ENCODE data around the gene OBP2B. TPM values are rescaled to one million over a fixed set of nuclear protein-coding genes. Genes with fewer than 3 reads are reported as not detected.
A peak's percentile ranks its signal among the peaks of the same experiment; 100 is the strongest.
"Not testable (repeated sequence)": the region's sequence is repeated elsewhere in the genome, so short reads cannot be mapped to it uniquely, and the experiment has no call there.

The OBP2B gene
- polyA plus RNA-seq, 4 donors = not detected

DNA sequence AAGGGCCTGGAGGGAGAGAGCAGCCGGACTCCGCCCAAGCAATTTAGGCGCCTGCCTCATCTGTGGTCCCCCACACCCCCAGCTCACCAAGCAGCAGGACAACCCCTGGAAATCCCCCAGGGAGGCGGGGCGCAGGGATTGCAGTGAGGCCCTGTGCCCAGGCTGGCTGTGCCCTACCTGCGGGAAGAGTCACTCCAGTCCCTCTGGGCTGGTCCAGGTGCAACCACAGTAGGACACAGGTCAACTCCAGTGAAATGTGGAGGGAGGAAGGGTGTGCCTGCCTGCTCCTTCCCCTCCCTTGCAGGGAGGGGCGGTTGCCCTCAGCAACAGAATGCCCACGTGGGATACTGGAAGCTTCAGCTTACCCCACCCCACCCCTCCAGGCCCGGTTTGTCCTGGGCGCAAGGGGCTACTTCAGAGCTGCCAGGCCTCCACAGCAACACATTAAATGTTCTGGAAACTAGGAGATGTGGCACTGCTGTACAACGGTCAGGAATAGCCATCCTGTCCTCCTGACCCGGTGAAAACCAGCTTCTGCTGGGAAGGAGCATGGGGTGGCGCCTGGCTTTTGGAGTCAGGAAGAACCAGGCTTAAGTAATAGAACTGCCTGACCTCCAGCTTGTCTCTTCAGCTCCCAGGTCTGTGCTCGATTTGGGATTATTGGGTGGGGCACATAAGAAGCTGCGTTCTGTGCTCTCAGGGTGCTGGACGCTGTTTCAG, 43.4 kb upstream of the OBP2B start:
- peak; percentile 88 to 96 for DNase-seq
- Histone ChIP-seq H3K36me3 (ENCODE audit: control insufficient read depth in 3 of 3, insufficient read depth in 2 of 3, low read depth in 1 of 3, low read length in 3 of 3) (peaks cover 0 to 19% (median 2%) of the 10 kb centered on the region in 3 donors), H3K4me1 (ENCODE audit: control insufficient read depth in 3 of 3, insufficient read depth in 2 of 3, low read depth in 1 of 3, low read length in 2 of 3) (peaks cover 3 to 36% (median 4%) of the 10 kb centered on the region in 3 donors), H3K27me3 (ENCODE audit: control insufficient read depth in 3 of 3, insufficient read depth in 3 of 3, low read length in 3 of 3) (peaks cover 0 to 2% (median 0%) of the 10 kb centered on the region in 3 donors), H3K4me3 (ENCODE audit: low read depth in 1 of 3, low read length in 3 of 3) (no peak overlapping the region), H3K27ac (ENCODE audit: low read depth in 1 of 3, low read length in 2 of 3) (peak overlapping the region; percentile 70 to 80 (median 76)), H3K9me3 (ENCODE audit: control insufficient read depth in 2 of 2, insufficient read depth in 1 of 2, low read depth in 1 of 2, low read length in 1 of 2) (peaks cover 2 to 6% of the 10 kb centered on the region in 2 donors)
- WGBS, 3 donors = 18 to 53% (median 30%) methylated on average over 16 of the region's 16 CpGs
- no peak for FAIRE-seq

DNA sequence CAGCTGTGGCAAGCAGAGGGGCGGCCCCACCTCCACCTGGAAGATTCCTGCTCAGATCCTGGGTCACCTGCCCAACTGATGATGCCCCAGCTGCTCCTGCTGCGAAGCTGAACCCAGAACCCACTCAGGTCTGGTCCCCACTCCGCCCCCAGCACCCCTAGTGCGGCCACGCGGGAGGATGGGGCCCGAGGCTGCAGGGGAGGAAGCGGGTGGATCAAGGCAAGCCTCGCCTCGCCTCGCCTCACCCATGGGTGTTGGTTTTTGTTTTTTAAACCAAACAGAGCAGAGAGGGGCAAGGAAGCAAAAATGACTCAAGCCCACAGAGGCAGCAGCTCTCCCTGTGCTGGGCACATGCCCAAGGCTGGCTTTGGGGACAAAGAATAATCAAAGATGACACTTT, 42.7 kb upstream of the OBP2B start:
- Histone ChIP-seq H3K27me3 (ENCODE audit: control insufficient read depth in 3 of 3, insufficient read depth in 3 of 3, low read length in 3 of 3) (peaks cover 0 to 2% (median 0%) of the 10 kb centered on the region in 3 donors), H3K4me3 (ENCODE audit: low read depth in 1 of 3, low read length in 3 of 3) (no peak overlapping the region), H3K4me1 (ENCODE audit: control insufficient read depth in 3 of 3, insufficient read depth in 2 of 3, low read depth in 1 of 3, low read length in 2 of 3) (peaks cover 3 to 36% (median 4%) of the 10 kb centered on the region in 3 donors), H3K36me3 (ENCODE audit: control insufficient read depth in 3 of 3, insufficient read depth in 2 of 3, low read depth in 1 of 3, low read length in 3 of 3) (peaks cover 0 to 14% (median 2%) of the 10 kb centered on the region in 3 donors), H3K9me3 (ENCODE audit: control insufficient read depth in 2 of 2, insufficient read depth in 1 of 2, low read depth in 1 of 2, low read length in 1 of 2) (peaks cover 2 to 6% of the 10 kb centered on the region in 2 donors), H3K27ac (ENCODE audit: low read depth in 1 of 3, low read length in 2 of 3) (peak overlapping the region; percentile 70 to 80 (median 76))
- FAIRE-seq (no peak), DNase-seq (peak in 1 of 2 donors; percentile 32)
- WGBS, 3 donors = 21 to 54% (median 22%) methylated on average over 10 to 11 of the region's 11 CpGs

DNA sequence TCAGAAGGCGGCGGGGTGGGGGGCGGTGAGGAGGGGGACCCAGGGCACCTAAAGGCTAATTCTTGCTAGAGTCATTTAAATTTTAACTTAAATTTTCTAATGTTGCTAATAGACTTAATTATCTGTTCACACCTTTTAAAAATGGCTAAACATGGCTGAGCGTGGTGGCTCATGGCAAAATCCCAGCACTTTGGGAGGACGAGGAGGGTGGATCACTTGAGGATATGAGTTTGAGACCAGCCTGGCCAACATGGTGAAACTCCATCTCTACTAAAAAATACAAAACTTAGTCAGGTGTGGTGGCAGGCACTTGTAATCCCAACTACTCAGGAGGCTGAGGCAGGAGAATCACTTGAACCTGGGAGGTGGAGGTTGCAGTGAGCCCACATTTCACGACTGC, 42.2 kb upstream of the OBP2B start:
- not testable (repeated sequence) for H3K4me3 ChIP-seq (ENCODE audit: low read depth in 1 of 3, low read length in 3 of 3); FAIRE-seq; H3K27me3 ChIP-seq (ENCODE audit: control insufficient read depth in 3 of 3, insufficient read depth in 3 of 3, low read length in 3 of 3); H3K9me3 ChIP-seq (ENCODE audit: control insufficient read depth in 2 of 2, insufficient read depth in 1 of 2, low read depth in 1 of 2, low read length in 1 of 2); DNase-seq
- H3K36me3 ChIP-seq (ENCODE audit: control insufficient read depth in 3 of 3, insufficient read depth in 2 of 3, low read depth in 1 of 3, low read length in 3 of 3) = peaks cover 0 to 11% (median 2%) of the 10 kb centered on the region in 3 donors
- 73 to 86% (median 81%) methylated on average over 6 of the region's 6 CpGs for WGBS, 3 donors
- H3K4me1 ChIP-seq (ENCODE audit: control insufficient read depth in 3 of 3, insufficient read depth in 2 of 3, low read depth in 1 of 3, low read length in 2 of 3) = peaks cover 3 to 36% (median 4%) of the 10 kb centered on the region in 3 donors
- H3K27ac ChIP-seq (ENCODE audit: low read depth in 1 of 3, low read length in 2 of 3) = peak overlapping the region in 2 of 3 donors; percentile 76 to 80

DNA sequence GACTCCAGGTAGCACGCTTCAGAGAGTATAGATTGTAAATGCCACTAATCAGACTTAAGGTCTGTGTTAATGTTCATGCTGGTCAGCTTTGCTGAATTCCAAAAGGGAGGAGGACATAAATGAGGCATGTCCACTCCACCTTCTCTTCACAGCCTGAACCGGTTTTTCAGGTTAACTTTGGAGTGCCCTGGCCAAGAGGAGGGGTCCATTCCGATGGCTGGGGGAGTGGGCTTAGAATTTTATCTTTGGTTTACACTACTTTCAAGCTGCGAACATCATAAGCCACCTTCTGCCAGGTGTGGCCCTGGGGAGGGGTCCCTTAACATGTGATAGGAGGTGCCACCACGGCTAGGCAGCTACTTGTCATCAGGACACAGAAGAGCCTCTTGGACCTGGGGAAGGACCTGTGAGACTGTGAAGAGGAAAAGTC, 41.7 kb upstream of the OBP2B start:
- FAIRE-seq = no peak
- Histone ChIP-seq H3K27me3 (ENCODE audit: control insufficient read depth in 3 of 3, insufficient read depth in 3 of 3, low read length in 3 of 3) (peaks cover 0 to 2% (median 0%) of the 10 kb centered on the region in 3 donors), H3K4me3 (ENCODE audit: low read depth in 1 of 3, low read length in 3 of 3) (no peak overlapping the region), H3K9me3 (ENCODE audit: control insufficient read depth in 2 of 2, insufficient read depth in 1 of 2, low read depth in 1 of 2, low read length in 1 of 2) (peaks cover 2 to 6% of the 10 kb centered on the region in 2 donors), H3K27ac (ENCODE audit: low read depth in 1 of 3, low read length in 2 of 3) (peak overlapping the region in 2 of 3 donors; percentile 34 to 37), H3K36me3 (ENCODE audit: control insufficient read depth in 3 of 3, insufficient read depth in 2 of 3, low read depth in 1 of 3, low read length in 3 of 3) (peaks cover 0 to 8% (median 2%) of the 10 kb centered on the region in 3 donors), H3K4me1 (ENCODE audit: control insufficient read depth in 3 of 3, insufficient read depth in 2 of 3, low read depth in 1 of 3, low read length in 2 of 3) (peaks cover 3 to 36% (median 4%) of the 10 kb centered on the region in 3 donors)
- 12 to 57% (median 27%) methylated on average over 5 of the region's 5 CpGs for WGBS, 3 donors
- peak; percentile 55 to 61 for DNase-seq

- DNase-seq (no peak), FAIRE-seq (no peak)
- H3K4me1 ChIP-seq (ENCODE audit: control insufficient read depth in 3 of 3, insufficient read depth in 2 of 3, low read depth in 1 of 3, low read length in 2 of 3) = peaks cover 3 to 36% (median 4%) of the 10 kb centered on the region in 3 donors
- H3K9me3 ChIP-seq (ENCODE audit: control insufficient read depth in 2 of 2, insufficient read depth in 1 of 2, low read depth in 1 of 2, low read length in 1 of 2) = peaks cover under 1 to 5% of the 10 kb centered on the region in 2 donors
- peaks cover 0 to 2% (median 0%) of the 10 kb centered on the region in 3 donors for H3K27me3 ChIP-seq (ENCODE audit: control insufficient read depth in 3 of 3, insufficient read depth in 3 of 3, low read length in 3 of 3)
- no peak overlapping the region for H3K4me3 ChIP-seq (ENCODE audit: low read depth in 1 of 3, low read length in 3 of 3)
- no peak overlapping the region for H3K27ac ChIP-seq (ENCODE audit: low read depth in 1 of 3, low read length in 2 of 3)
- WGBS, 3 donors = 76 to 100% (median 100%) methylated on average over 1 of the region's 1 CpG
- peaks cover 0 to 2% (median 2%) of the 10 kb centered on the region in 3 donors for H3K36me3 ChIP-seq (ENCODE audit: control insufficient read depth in 3 of 3, insufficient read depth in 2 of 3, low read depth in 1 of 3, low read length in 3 of 3)
These were observed 40.3 kb upstream of the OBP2B start for GRCh38 chr9:133249337-133249736.

GRCh38 chr9:133248726-133249295, 39.8 kb upstream of the OBP2B start:
- peaks cover 0 to 2% (median 0%) of the 10 kb centered on the region in 3 donors for H3K27me3 ChIP-seq (ENCODE audit: control insufficient read depth in 3 of 3, insufficient read depth in 3 of 3, low read length in 3 of 3)
- peaks cover 0 to under 1% of the 10 kb centered on the region in 2 donors for H3K9me3 ChIP-seq (ENCODE audit: control insufficient read depth in 2 of 2, insufficient read depth in 1 of 2, low read depth in 1 of 2, low read length in 1 of 2)
- no peak overlapping the region for H3K4me3 ChIP-seq (ENCODE audit: low read depth in 1 of 3, low read length in 3 of 3)
- no peak for DNase-seq
- WGBS, 3 donors = 69 to 80% (median 79%) methylated on average over 8 of the region's 8 CpGs
- no peak overlapping the region for H3K27ac ChIP-seq (ENCODE audit: low read depth in 1 of 3, low read length in 2 of 3)
- no peak for FAIRE-seq
- H3K36me3 ChIP-seq (ENCODE audit: control insufficient read depth in 3 of 3, insufficient read depth in 2 of 3, low read depth in 1 of 3, low read length in 3 of 3) = peaks cover 0 to 2% (median 0%) of the 10 kb centered on the region in 3 donors
- H3K4me1 ChIP-seq (ENCODE audit: control insufficient read depth in 3 of 3, insufficient read depth in 2 of 3, low read depth in 1 of 3, low read length in 2 of 3) = peaks cover 3 to 36% (median 4%) of the 10 kb centered on the region in 3 donors

GRCh38 chr9:133247632-133248031, 38.6 kb upstream of the OBP2B start:
- peaks cover 0 to 2% (median 0%) of the 10 kb centered on the region in 3 donors for H3K36me3 ChIP-seq (ENCODE audit: control insufficient read depth in 3 of 3, insufficient read depth in 2 of 3, low read depth in 1 of 3, low read length in 3 of 3)
- H3K4me1 ChIP-seq (ENCODE audit: control insufficient read depth in 3 of 3, insufficient read depth in 2 of 3, low read depth in 1 of 3, low read length in 2 of 3) = peaks cover 0 to 28% (median 4%) of the 10 kb centered on the region in 3 donors
- 74 to 86% (median 84%) methylated on average over 6 of the region's 6 CpGs for WGBS, 3 donors
- H3K27ac ChIP-seq (ENCODE audit: low read depth in 1 of 3, low read length in 2 of 3) = no peak overlapping the region
- DNase-seq (no peak), FAIRE-seq (no peak)
- peaks cover 0 to 2% (median 0%) of the 10 kb centered on the region in 3 donors for H3K27me3 ChIP-seq (ENCODE audit: control insufficient read depth in 3 of 3, insufficient read depth in 3 of 3, low read length in 3 of 3)
- H3K9me3 ChIP-seq (ENCODE audit: control insufficient read depth in 2 of 2, insufficient read depth in 1 of 2, low read depth in 1 of 2, low read length in 1 of 2) = no peaks in the 10 kb centered on the region
- no peak overlapping the region for H3K4me3 ChIP-seq (ENCODE audit: low read depth in 1 of 3, low read length in 3 of 3)

DNA sequence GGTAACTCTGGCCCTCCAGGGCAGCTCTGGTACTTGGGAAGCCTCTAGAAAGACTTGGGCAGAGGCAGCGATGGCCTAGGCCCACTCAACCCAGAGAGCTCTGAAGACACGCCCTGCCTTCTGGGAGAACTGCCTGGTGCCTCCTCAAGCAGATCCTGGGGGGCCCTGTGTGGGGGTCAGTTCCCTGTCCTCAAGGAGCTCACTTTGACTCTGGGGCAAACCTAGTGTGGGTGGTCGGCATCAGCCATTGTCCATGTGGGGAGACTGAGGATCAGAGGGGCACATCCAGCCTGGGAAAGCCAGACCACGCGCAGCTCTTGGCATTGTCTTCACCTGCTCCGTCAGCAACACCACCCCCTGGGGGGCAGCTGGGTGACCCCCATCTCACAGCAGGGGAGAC, 37.9 kb upstream of the OBP2B start:
- Histone ChIP-seq H3K9me3 (ENCODE audit: control insufficient read depth in 2 of 2, insufficient read depth in 1 of 2, low read depth in 1 of 2, low read length in 1 of 2) (no peaks in the 10 kb centered on the region), H3K4me3 (ENCODE audit: low read depth in 1 of 3, low read length in 3 of 3) (no peak overlapping the region), H3K4me1 (ENCODE audit: control insufficient read depth in 3 of 3, insufficient read depth in 2 of 3, low read depth in 1 of 3, low read length in 2 of 3) (peaks cover 0 to 22% (median 4%) of the 10 kb centered on the region in 3 donors), H3K27me3 (ENCODE audit: control insufficient read depth in 3 of 3, insufficient read depth in 3 of 3, low read length in 3 of 3) (peaks cover 0 to 2% (median 0%) of the 10 kb centered on the region in 3 donors), H3K27ac (ENCODE audit: low read depth in 1 of 3, low read length in 2 of 3) (no peak overlapping the region), H3K36me3 (ENCODE audit: control insufficient read depth in 3 of 3, insufficient read depth in 2 of 3, low read depth in 1 of 3, low read length in 3 of 3) (peaks cover 0 to 2% (median 0%) of the 10 kb centered on the region in 3 donors)
- DNase-seq (no peak), FAIRE-seq (no peak)
- 85 to 91% (median 88%) methylated on average over 6 of the region's 6 CpGs for WGBS, 3 donors

Data from small intestine (tissue), 7 donors.